Epithelial cell of esophagus (primary cell): Measurements from ENCODE around the gene KCNIP1.

ENCODE experiments used
- DNase-seq: peaks from one replicate; pipeline ENCODE4 v3.0.0; 2010; ENCODE audit warnings: low read depth
- H3K4me3 ChIP-seq: 2 replicates; pipeline ENCODE4 v1.5.1; 2011; ENCODE audit warnings: mild to moderate bottlenecking, low read length, control low read depth
- CTCF ChIP-seq: IDR thresholded peaks from 2 replicates; pipeline ENCODE4 v1.5.1; 2011; ENCODE audit warnings: low read depth, mild to moderate bottlenecking, low read length, control low read depth, inconsistent platforms; ENCODE audit not compliant: insufficient read depth; ENCODE audit errors: missing control alignments

KCNIP1 gene

GRCh38 chr5:170511551-170512258, 7.9 kb downstream of the KCNIP1 start:
- H3K4me3 ChIP-seq = no peak overlapping the region
- no peak for TF ChIP-seq CTCF
- DNase-seq = no peak

GRCh38 chr5:170513856-170514525, 10.2 kb downstream of the KCNIP1 start:
- TF ChIP-seq CTCF = no peak
- no peak overlapping the region for H3K4me3 ChIP-seq
- DNase-seq = no peak

GRCh38 chr5:170517411-170517810, 13.6 kb downstream of the KCNIP1 start:
- H3K4me3 ChIP-seq = no peak overlapping the region
- no peak for TF ChIP-seq CTCF
- DNase-seq = no peak

- DNase-seq = no peak
- no peak overlapping the region for H3K4me3 ChIP-seq
- no peak for TF ChIP-seq CTCF
Measured at GRCh38 chr5:170518277-170518676, 14.5 kb downstream of the KCNIP1 start.

GRCh38 chr5:170519549-170519948, 15.7 kb downstream of the KCNIP1 start:
- no peak for DNase-seq
- no peak overlapping the region for H3K4me3 ChIP-seq
- no peak for TF ChIP-seq CTCF

GRCh38 chr5:170520372-170520771, 16.6 kb downstream of the KCNIP1 start:
- no peak for DNase-seq
- H3K4me3 ChIP-seq = no peak overlapping the region
- no peak for TF ChIP-seq CTCF
